D721Med (cell line): ENCODE data around the gene TNFRSF14.

Experiments used
- DNase-seq: peaks from one replicate; pipeline ENCODE4 v3.0.0; 2011; ENCODE audit warnings: low spot score; ENCODE audit not compliant: insufficient read length
- FAIRE-seq: peaks from 2 replicates; lab custom pipeline; 2011; peaks lifted over from hg19 to GRCh38; lab: Jason Lieb, UNC
- TF ChIP-seq, protein P1 (sequence below): IDR thresholded peaks from 2 replicates; pipeline ENCODE4 v1.5.1; 2012; ENCODE audit warnings: mild to moderate bottlenecking, control low read depth; ENCODE audit not compliant: insufficient read depth; ENCODE audit errors: missing control alignments

TNFRSF14 gene

DNA sequence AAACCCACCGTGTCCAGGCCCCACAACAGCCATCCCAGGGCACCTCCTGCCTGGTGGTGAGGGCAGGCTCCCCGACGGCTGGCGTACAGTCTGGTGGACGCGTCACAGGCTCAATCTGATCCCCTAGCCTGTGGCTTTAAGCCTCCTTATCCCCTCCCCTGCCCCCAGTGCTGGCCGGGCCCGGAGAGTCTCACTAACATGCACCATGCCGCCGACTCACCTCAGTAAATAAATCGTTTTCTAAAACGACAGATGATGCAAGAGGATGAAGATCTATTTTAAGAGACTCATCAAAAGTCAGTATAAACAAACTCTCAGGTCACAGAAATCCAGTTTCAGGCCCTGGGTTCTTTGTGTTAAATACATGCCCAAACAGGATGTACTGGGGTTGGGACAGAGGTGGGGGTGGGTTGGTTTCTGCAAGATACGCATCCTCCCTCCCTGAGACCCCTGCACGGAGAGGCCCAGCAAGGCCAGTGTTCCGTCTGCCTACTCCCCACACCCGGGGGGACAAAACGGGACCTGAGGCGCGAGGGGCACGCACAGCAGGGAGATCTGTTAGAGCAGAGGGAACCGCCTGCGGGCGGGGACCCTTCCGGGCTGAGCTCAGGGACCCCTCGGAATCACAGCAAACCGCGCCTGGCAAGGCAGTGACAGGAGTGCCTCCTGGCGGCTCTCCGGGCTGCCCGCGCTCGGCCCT lies 32.8 kb upstream of the TNFRSF14 start:
- DNase-seq (no peak), FAIRE-seq (no peak)
- TF ChIP-seq, protein P1, sequence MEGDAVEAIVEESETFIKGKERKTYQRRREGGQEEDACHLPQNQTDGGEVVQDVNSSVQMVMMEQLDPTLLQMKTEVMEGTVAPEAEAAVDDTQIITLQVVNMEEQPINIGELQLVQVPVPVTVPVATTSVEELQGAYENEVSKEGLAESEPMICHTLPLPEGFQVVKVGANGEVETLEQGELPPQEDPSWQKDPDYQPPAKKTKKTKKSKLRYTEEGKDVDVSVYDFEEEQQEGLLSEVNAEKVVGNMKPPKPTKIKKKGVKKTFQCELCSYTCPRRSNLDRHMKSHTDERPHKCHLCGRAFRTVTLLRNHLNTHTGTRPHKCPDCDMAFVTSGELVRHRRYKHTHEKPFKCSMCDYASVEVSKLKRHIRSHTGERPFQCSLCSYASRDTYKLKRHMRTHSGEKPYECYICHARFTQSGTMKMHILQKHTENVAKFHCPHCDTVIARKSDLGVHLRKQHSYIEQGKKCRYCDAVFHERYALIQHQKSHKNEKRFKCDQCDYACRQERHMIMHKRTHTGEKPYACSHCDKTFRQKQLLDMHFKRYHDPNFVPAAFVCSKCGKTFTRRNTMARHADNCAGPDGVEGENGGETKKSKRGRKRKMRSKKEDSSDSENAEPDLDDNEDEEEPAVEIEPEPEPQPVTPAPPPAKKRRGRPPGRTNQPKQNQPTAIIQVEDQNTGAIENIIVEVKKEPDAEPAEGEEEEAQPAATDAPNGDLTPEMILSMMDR = no peak

DNA sequence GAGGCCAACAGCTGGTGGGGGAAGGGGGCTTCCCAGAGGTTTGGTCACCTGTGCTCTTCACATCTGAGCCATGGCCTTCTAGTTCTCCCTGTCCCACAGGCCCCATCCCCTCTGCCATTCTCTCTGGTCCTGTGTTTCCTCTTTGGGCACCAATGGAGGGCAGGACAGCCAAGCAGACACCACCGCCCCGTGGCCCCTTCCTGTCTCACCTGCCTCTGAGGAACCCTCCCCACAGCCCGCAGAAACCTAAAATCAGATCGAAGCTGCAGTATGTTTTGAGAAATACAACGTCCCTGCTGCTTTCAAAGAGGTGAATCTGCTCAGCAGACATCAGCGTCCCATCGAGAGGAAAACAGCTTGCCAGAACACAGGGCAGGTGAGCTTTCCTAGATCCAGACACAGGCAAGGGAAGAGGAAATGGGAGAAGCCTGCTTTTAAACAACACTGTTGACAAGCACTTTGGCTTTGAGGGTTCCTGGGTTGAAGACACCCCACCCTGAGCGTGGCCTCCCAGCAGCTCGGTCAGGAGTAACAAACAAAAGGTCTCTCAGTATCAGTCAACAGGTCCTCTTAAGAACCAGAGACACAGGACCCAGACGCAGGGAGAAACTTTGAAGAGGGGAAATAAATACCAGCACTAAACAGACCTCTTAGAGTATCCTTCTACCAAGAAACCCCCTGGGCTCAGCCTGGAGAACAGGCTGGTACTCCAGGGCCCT lies 32.1 kb upstream of the TNFRSF14 start:
- FAIRE-seq (no peak), DNase-seq (no peak)
- TF ChIP-seq, protein P1 = no peak

DNA sequence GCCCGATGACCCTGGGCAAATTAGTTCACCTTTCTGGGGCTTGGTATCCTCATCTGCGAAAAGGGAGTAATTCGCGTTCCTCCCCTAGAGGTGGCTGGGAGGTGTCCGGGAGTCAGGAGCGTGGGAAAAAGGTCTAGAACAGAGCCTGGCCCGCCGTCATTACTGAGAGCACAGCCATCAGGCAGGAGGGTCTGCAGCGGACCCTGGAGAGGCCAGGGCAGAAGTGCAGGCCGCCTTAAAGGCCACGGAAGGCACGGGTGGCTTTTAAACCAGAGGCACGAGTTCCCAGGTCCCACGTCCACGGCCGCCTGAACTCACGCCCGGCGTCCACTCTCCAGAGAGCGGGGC lies 30.6 kb upstream of the TNFRSF14 start:
- TF ChIP-seq, protein P1 = no peak
- FAIRE-seq (no peak), DNase-seq (no peak)

DNA sequence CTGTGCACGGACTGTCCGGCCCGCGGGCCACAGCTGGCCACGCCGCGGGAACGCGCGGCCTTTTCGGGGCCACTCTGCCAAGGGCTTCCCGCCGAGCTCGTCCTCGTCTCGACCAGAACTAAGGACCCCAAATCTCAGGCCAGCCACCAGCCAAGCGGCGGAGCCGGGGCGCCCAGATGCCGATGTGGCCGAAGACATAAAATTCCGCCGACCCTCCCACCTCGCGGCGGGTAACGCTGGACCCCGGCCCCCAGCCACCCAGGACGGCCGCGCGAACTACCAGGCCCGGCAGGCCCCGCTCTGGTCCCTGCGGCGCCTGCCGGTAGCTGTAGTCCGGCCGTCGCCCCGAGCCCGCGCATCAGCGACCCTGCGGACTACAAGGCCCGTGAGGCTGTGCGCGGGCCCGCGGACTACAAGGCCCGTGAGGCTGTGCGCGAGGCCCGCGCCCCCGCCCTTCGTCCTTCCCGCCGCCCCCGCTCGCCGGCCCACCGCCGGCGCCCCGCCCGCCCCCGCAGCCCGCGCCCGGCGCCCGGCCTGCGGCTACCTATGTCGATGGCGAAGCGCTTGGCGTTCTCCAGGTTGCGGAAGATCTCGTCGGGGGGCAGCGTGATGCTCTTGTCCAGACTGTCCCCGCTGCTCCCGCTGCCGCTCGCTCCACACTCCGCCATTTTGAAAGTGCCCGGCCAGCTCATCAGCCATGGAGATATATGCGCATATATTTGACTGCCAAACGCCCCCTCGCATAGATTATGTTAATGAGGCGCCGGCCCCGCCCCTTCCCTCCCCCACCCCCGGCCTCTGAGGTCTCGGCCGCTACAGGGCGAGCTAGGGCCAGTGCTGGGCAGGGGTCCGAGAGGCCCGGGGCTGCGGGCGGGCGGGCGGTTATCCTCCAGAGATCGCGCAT lies 30.0 kb upstream of the TNFRSF14 start, which contains the start of gene PANK4:
PANK4 (minus strand) TSS at position 677 of the 904 bp plus-strand sequence; CDS start at position 668, 9 bp downstream.
- no peak for FAIRE-seq
- DNase-seq = peak; percentile 89
- TF ChIP-seq, protein P1 = no peak

DNA sequence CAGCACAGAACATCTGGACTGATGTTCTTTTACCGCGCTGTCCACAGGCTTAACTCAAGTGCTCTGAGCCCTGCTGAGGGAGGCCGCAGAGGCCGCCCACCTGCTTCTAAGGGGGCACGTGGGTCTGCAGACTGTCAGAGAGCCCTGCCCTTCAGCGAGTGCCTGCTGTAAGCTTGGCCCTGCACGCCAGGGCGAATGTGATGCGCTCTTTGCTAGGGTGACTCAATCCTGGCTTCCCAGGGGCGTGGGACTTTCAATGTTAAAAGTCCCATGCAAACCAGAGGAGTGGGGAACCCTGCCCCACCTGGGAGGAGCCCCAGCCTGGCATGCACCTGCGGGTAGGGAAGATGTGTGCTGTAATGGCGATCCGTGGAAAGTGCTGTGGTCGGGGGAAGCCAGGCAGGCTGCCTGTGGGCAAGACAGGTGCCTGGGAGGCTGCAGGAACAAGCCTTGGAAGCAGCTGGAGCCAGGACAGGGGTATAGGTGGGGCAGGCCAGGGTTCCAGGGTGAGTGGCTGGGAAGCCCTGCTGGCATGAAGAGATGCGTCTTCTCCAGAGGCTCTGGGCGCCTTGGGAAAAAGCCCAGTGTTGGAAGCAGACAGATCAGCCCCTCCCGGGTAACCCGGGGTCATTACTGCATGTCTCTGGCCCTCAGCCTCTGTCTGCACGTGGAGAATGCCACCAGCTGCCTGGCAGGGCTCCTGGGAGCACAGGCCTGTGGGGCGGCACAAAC lies 29.2 kb upstream of the TNFRSF14 start:
- DNase-seq (no peak), FAIRE-seq (no peak)
- TF ChIP-seq, protein P1 = no peak

DNA sequence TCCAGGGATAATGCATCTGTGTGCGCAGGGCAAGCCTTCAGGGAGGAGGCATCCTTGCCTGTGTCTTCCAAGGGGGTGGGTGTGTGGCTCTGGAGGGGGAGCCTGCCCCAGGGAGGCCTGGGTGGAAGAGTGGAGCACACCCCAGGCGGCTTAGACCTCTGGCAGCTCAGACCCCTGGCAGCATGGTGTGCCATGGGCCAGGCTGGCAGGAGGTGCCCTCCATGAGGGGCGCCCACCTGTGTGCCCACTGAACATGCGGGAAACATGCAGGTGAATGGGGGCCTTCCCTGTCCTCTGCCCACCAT lies 28.7 kb upstream of the TNFRSF14 start:
- FAIRE-seq (no peak), DNase-seq (no peak)
- TF ChIP-seq, protein P1 = no peak
